ENCODE measurements around the gene ESYT2. TPM values are rescaled to one million over a fixed set of nuclear protein-coding genes. Genes with fewer than 3 reads are reported as not detected.
"Not testable (repeated sequence)": the region's sequence is repeated elsewhere in the genome, so short reads cannot be mapped to it uniquely, and the experiment has no call there.

The ESYT2 gene
- total RNA-seq, 1 experiment from 2014 or later: 59.4 TPM

DNA sequence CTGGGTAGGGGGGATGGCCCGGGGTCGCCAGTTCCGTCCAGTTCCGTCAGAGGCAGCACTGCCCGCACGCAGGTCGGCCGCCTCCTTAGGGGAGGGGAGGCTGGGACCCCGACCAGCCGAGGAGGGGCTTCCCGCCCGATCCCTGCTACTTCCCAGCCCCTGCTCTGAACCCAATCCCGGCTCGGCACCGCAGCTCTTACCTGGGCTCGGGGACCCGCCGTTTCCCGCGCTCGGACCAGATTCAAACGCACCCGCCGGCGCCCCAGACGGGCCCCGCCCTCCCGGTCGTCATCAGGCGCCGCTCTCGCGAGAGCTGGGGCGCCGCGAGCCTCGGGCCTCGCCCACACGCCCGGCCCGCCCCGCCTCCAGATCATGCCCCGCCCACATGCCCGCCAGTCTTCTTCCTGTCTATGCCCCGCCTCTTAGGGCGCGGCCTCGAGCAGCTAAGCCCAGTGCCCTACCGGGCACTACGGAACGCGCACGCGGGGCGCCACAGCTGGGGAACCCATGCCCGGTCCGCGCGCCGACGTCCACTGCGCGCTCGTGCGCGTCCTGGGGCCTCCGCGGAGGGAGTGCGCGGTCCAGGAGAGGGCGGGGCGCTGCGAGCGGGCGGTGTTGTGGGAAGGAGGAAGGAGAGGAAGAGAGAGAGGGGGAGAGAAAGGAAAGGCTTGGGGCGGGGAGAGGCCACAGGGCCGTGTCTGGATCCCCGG is 124.6 kb downstream of the ESYT2 start, which contains the start of gene NCAPG2:
NCAPG2 (minus strand) TSS at position 281 of the 710 bp plus-strand sequence. CDS start 2,905 bp downstream, outside the sequence.
- Histone ChIP-seq H3K36me3 (ENCODE audit: control insufficient read depth, insufficient read depth, low read length) (no peaks in the 10 kb centered on the region), H3K4me3 (ENCODE audit: low read depth, low read length) (peak within 1 kb of the TSS; percentile 99), H3K4me1 (peaks cover 12% of the 10 kb centered on the region), H3K9me3 (peaks cover 8% of the 10 kb centered on the region; the same call in 1 of the 2 replicates), H3K27me3 (replicated peaks; ENCODE audit: control insufficient read depth, insufficient read depth, low read length) (no peaks in the 10 kb centered on the region)
- POLR2A ChIA-PET: interaction anchor here (0.5 to 1.2 kb wide), 6 partner anchors 15 to 205 kb away, joined by 3 to 17 read pairs (median 6); no protein-coding TSS in a partner anchor
- TF ChIP-seq, protein P1, sequence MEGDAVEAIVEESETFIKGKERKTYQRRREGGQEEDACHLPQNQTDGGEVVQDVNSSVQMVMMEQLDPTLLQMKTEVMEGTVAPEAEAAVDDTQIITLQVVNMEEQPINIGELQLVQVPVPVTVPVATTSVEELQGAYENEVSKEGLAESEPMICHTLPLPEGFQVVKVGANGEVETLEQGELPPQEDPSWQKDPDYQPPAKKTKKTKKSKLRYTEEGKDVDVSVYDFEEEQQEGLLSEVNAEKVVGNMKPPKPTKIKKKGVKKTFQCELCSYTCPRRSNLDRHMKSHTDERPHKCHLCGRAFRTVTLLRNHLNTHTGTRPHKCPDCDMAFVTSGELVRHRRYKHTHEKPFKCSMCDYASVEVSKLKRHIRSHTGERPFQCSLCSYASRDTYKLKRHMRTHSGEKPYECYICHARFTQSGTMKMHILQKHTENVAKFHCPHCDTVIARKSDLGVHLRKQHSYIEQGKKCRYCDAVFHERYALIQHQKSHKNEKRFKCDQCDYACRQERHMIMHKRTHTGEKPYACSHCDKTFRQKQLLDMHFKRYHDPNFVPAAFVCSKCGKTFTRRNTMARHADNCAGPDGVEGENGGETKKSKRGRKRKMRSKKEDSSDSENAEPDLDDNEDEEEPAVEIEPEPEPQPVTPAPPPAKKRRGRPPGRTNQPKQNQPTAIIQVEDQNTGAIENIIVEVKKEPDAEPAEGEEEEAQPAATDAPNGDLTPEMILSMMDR (IDR thresholded peaks at IDR 0.05; ENCODE audit: insufficient read depth in 1 of 2, low read depth in 1 of 2, low read length in 1 of 2, severe bottlenecking in 1 of 2, unreplicated experiment in 1 of 2): peak; percentile 19 to 20
- H3K27ac Mint-ChIP-seq (ENCODE audit: unreplicated experiment): peak within 1 kb of the TSS; percentile 88
- H3K4me1 Mint-ChIP-seq (ENCODE audit: low read depth, unreplicated experiment): peaks cover 24% of the 10 kb centered on the region
- H3K36me3 Mint-ChIP-seq (ENCODE audit: insufficient read depth, unreplicated experiment): peaks cover 21% of the 10 kb centered on the region
- BruUV-seq (replicated peaks): no TSS peak
- H3K4me3 Mint-ChIP-seq (ENCODE audit: unreplicated experiment): peak within 1 kb of the TSS; percentile 87
- no peaks in the 10 kb centered on the region for H3K27me3 Mint-ChIP-seq (ENCODE audit: insufficient read depth, unreplicated experiment)
- intact Hi-C loops (cut with micrococcal nuclease; ENCODE audit: unreplicated experiment): loop anchor here (1.0 to 10.0 kb wide), 5 partner anchors 56 to 272 kb away; partner anchors contain the start of gene ESYT2
- CTCF ChIA-PET: interaction anchor here (0.6 to 1.1 kb wide), 4 partner anchors 9 to 272 kb away, joined by 3 to 5 read pairs (median 4); no protein-coding TSS in a partner anchor
- no peaks in the 10 kb centered on the region for H3K9me3 Mint-ChIP-seq (ENCODE audit: unreplicated experiment)
- peak; percentile 98 for DNase-seq

DNA sequence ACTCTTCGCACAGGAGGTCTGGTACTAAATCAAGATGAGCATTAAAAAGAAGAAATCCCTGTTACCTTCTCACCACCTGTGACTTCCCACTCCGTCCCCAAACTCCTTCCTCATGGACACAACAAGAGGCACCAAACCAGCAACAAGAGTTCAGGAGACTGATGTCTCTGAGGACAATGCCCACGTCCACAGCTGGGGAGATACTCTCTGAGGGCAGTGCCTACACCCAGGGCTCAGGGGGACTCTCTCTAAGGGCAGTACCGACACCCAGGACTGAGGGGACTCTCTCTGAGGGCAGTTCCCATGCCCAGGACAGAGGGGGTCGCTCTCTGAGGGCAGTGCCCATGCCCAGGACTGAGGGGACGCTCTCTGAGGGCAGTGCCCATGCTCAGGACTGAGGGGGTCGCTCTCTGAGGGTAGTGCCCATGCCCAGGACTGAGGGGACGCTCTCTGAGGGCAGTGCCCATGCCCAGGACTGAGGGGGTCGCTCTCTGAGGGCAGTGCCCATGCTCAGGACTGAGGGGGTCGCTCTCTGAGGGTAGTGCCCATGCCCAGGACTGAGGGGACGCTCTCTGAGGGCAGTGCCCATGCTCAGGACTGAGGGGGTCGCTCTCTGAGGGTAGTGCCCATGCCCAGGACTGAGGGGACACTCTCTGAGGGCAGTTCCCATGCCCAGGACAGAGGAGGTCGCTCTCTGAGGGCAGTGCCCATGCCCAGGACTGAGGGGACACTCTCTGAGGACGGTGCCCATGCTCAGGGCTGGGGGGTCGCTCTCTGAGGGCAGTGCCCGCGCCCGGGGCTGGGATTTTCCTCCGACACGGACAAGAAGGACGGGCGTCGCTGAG is 125.4 kb downstream of the ESYT2 start:
- not testable (repeated sequence) for H3K36me3 ChIP-seq (ENCODE audit: control insufficient read depth, insufficient read depth, low read length); H3K9me3 Mint-ChIP-seq (ENCODE audit: unreplicated experiment); H3K9me3 ChIP-seq; BruUV-seq (replicated peaks); DNase-seq; H3K27me3 Mint-ChIP-seq (ENCODE audit: insufficient read depth, unreplicated experiment); H3K27me3 ChIP-seq (replicated peaks; ENCODE audit: control insufficient read depth, insufficient read depth, low read length)
- Histone ChIP-seq H3K4me3 (ENCODE audit: low read depth, low read length) (peak overlapping the region; percentile 99), H3K4me1 (peaks cover 12% of the 10 kb centered on the region)
- intact Hi-C loops (cut with micrococcal nuclease; ENCODE audit: unreplicated experiment): loop anchor here (1.0 to 10.0 kb wide), 5 partner anchors 55 to 273 kb away; partner anchors contain the start of gene ESYT2
- peak overlapping the region; percentile 88 for H3K27ac Mint-ChIP-seq (ENCODE audit: unreplicated experiment)
- peaks cover 29% of the 10 kb centered on the region for H3K36me3 Mint-ChIP-seq (ENCODE audit: insufficient read depth, unreplicated experiment)
- H3K4me3 Mint-ChIP-seq (ENCODE audit: unreplicated experiment): peak overlapping the region; percentile 87
- ChIA-PET POLR2A (interaction anchor here (1.1 to 1.2 kb wide), 2 partner anchors 113 to 160 kb away, joined by 4 to 7 read pairs; no protein-coding TSS in a partner anchor), CTCF (interaction anchor here (0.6 to 1.1 kb wide), 4 partner anchors 8 to 273 kb away, joined by 3 to 5 read pairs (median 4); no protein-coding TSS in a partner anchor)
- peaks cover 24% of the 10 kb centered on the region for H3K4me1 Mint-ChIP-seq (ENCODE audit: low read depth, unreplicated experiment)

DNA sequence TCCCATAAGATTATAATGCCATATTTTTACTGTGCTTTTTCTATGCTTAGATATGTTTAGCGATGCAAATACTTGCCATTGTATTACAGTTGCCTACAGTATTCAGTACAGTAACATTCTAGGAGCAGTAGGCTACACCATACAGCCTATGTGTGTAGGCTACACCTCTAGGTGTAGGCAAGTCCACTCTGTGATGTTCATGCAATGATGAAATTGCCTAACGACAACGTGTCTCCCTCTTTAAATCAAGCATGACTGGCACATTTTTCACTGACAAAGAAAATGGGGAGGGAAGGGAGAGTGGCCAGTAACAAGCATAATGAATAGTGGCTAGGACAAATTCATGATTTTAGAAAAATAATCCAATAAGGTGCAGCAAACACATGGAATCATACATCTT is 126.4 kb downstream of the ESYT2 start:
- peak overlapping the region; percentile 87 for H3K4me3 Mint-ChIP-seq (ENCODE audit: unreplicated experiment)
- Histone ChIP-seq H3K4me1 (peaks cover 12% of the 10 kb centered on the region), H3K27me3 (replicated peaks; ENCODE audit: control insufficient read depth, insufficient read depth, low read length) (no peaks in the 10 kb centered on the region), H3K4me3 (ENCODE audit: low read depth, low read length) (no peak overlapping the region), H3K9me3 (peaks cover 8% of the 10 kb centered on the region; the same call in 1 of the 2 replicates), H3K36me3 (ENCODE audit: control insufficient read depth, insufficient read depth, low read length) (no peaks in the 10 kb centered on the region)
- no peaks in the 10 kb centered on the region for H3K9me3 Mint-ChIP-seq (ENCODE audit: unreplicated experiment)
- no peak for DNase-seq
- peak overlapping the region; percentile 59 for H3K27ac Mint-ChIP-seq (ENCODE audit: unreplicated experiment)
- BruUV-seq (replicated peaks): TSS peak; percentile 49
- intact Hi-C loops (cut with micrococcal nuclease; ENCODE audit: unreplicated experiment): loop anchor here (5.0 to 10.0 kb wide), 2 partner anchors 114 to 162 kb away; no protein-coding TSS in a partner anchor
- CTCF ChIA-PET: no interaction called here
- H3K36me3 Mint-ChIP-seq (ENCODE audit: insufficient read depth, unreplicated experiment): peaks cover 32% of the 10 kb centered on the region
- POLR2A ChIA-PET: no interaction called here
- no peaks in the 10 kb centered on the region for H3K27me3 Mint-ChIP-seq (ENCODE audit: insufficient read depth, unreplicated experiment)
- TF ChIP-seq, protein P1 (IDR thresholded peaks at IDR 0.05; ENCODE audit: insufficient read depth in 1 of 2, low read depth in 1 of 2, low read length in 1 of 2, severe bottlenecking in 1 of 2, unreplicated experiment in 1 of 2): no peak
- H3K4me1 Mint-ChIP-seq (ENCODE audit: low read depth, unreplicated experiment): peaks cover 24% of the 10 kb centered on the region

Measured in Caco-2 (cell line).